ENCODE data around the gene HCN4.

HCN4 gene

GRCh38 chr15:73382115-73382514, 13.4 kb upstream of the HCN4 start:
- no peak for TF ChIP-seq CTCF (IDR thresholded peaks at IDR 0.05; ENCODE audit: low read length, missing control alignments)
- DNase-seq (ENCODE audit: low read depth): no peak
- H3K4me3 ChIP-seq (replicated peaks; ENCODE audit: low read depth, low read length): no peak overlapping the region

GRCh38 chr15:73380661-73381060, 11.9 kb upstream of the HCN4 start:
- TF ChIP-seq CTCF (IDR thresholded peaks at IDR 0.05; ENCODE audit: low read length, missing control alignments): no peak
- DNase-seq (ENCODE audit: low read depth): no peak
- no peak overlapping the region for H3K4me3 ChIP-seq (replicated peaks; ENCODE audit: low read depth, low read length)

- DNase-seq (ENCODE audit: low read depth): no peak
- no peak overlapping the region for H3K4me3 ChIP-seq (replicated peaks; ENCODE audit: low read depth, low read length)
- TF ChIP-seq CTCF (IDR thresholded peaks at IDR 0.05; ENCODE audit: low read length, missing control alignments): no peak
Observed at GRCh38 chr15:73378089-73378488, 9.3 kb upstream of the HCN4 start.

- H3K4me3 ChIP-seq (replicated peaks; ENCODE audit: low read depth, low read length): no peak overlapping the region
- no peak for TF ChIP-seq CTCF (IDR thresholded peaks at IDR 0.05; ENCODE audit: low read length, missing control alignments)
- no peak for DNase-seq (ENCODE audit: low read depth)
Observed at GRCh38 chr15:73375755-73376305, 7.1 kb upstream of the HCN4 start.

GRCh38 chr15:73375012-73375411, 6.3 kb upstream of the HCN4 start:
- no peak for TF ChIP-seq CTCF (IDR thresholded peaks at IDR 0.05; ENCODE audit: low read length, missing control alignments)
- DNase-seq (ENCODE audit: low read depth): no peak
- no peak overlapping the region for H3K4me3 ChIP-seq (replicated peaks; ENCODE audit: low read depth, low read length)

- no peak for TF ChIP-seq CTCF (IDR thresholded peaks at IDR 0.05; ENCODE audit: low read length, missing control alignments)
- H3K4me3 ChIP-seq (replicated peaks; ENCODE audit: low read depth, low read length): no peak overlapping the region
- no peak for DNase-seq (ENCODE audit: low read depth)
Observed at GRCh38 chr15:73374604-73375003, 5.8 kb upstream of the HCN4 start.

- DNase-seq (ENCODE audit: low read depth): no peak
- no peak overlapping the region for H3K4me3 ChIP-seq (replicated peaks; ENCODE audit: low read depth, low read length)
- TF ChIP-seq CTCF (IDR thresholded peaks at IDR 0.05; ENCODE audit: low read length, missing control alignments): no peak
Observed at GRCh38 chr15:73373221-73373620, 4.5 kb upstream of the HCN4 start.
